DND-41 (cell line): ENCODE measurements around the gene IRGC.

Experiments
- EZH2 ChIP-seq: IDR thresholded peaks from 3 replicates; pipeline ENCODE4 v1.6.1; 2012; ENCODE audit warnings: borderline replicate concordance, low read depth, mild to moderate bottlenecking, moderate library complexity, low read length, inconsistent platforms; ENCODE audit not compliant: severe bottlenecking
- TF ChIP-seq, protein P1 (sequence below): IDR thresholded peaks from 2 replicates; pipeline ENCODE4 v1.5.1; 2012; ENCODE audit warnings: borderline replicate concordance, low read length, moderate library complexity, mild to moderate bottlenecking; ENCODE audit not compliant: poor library complexity, severe bottlenecking; ENCODE audit errors: extremely low read depth

DNA sequence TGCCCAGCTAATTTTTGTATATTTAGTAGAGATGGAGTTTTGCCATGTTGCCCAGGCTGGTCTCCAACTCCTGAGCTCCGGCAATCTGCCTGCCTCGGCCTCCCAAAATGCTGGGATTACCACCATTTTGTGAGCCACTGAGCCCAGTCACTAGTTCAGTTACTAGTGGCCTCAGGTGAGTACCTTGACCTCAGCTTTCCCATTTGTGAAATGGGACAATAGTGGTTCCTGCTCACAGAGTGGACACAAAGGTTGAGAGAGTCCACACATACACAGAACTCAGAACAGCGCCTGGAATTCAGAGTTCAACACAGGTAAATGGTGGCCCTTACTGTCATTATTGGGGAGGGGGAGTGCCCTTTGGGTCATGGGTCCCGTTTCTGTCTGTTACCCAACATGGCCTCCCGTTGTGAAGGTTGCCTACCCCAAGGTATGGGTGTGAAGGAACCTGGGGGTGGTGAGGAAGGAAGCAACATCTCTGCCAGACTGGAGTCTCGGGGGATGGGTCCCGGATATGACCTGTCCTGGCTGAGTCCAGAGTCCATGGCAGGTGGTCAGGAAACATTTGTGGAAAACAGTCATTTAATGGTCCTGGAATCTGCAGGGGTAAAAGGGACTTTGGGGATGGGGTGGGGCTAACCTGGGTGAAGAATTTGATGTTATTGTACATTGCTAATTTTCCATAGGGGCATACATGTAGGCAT lies 11.7 kb upstream of the IRGC start:
- TF ChIP-seq, protein P1, sequence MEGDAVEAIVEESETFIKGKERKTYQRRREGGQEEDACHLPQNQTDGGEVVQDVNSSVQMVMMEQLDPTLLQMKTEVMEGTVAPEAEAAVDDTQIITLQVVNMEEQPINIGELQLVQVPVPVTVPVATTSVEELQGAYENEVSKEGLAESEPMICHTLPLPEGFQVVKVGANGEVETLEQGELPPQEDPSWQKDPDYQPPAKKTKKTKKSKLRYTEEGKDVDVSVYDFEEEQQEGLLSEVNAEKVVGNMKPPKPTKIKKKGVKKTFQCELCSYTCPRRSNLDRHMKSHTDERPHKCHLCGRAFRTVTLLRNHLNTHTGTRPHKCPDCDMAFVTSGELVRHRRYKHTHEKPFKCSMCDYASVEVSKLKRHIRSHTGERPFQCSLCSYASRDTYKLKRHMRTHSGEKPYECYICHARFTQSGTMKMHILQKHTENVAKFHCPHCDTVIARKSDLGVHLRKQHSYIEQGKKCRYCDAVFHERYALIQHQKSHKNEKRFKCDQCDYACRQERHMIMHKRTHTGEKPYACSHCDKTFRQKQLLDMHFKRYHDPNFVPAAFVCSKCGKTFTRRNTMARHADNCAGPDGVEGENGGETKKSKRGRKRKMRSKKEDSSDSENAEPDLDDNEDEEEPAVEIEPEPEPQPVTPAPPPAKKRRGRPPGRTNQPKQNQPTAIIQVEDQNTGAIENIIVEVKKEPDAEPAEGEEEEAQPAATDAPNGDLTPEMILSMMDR = no peak
- no peak for TF ChIP-seq EZH2
